Panc1 (cell line): ENCODE measurements around the gene EFR3B.

Experiments
- POLR2AphosphoS5 ChIP-seq: IDR thresholded peaks from 2 replicates; pipeline ENCODE4 v1.6.1; 2012; ENCODE audit warnings: mild to moderate bottlenecking, low read depth, low read length, moderate library complexity
- SIN3A ChIP-seq: IDR thresholded peaks from 2 replicates; pipeline ENCODE4 v1.6.1; 2012; ENCODE audit warnings: low read depth, mild to moderate bottlenecking, low read length, moderate library complexity, borderline replicate concordance; ENCODE audit not compliant: insufficient read depth
- TF ChIP-seq, protein P1 (sequence below): fragments of 450-650 bp; IDR thresholded peaks from 2 replicates; pipeline ENCODE4 v1.5.1; 2017; ENCODE audit warnings: mild to moderate bottlenecking

- no peak for TF ChIP-seq SIN3A
- TF ChIP-seq, protein P1, sequence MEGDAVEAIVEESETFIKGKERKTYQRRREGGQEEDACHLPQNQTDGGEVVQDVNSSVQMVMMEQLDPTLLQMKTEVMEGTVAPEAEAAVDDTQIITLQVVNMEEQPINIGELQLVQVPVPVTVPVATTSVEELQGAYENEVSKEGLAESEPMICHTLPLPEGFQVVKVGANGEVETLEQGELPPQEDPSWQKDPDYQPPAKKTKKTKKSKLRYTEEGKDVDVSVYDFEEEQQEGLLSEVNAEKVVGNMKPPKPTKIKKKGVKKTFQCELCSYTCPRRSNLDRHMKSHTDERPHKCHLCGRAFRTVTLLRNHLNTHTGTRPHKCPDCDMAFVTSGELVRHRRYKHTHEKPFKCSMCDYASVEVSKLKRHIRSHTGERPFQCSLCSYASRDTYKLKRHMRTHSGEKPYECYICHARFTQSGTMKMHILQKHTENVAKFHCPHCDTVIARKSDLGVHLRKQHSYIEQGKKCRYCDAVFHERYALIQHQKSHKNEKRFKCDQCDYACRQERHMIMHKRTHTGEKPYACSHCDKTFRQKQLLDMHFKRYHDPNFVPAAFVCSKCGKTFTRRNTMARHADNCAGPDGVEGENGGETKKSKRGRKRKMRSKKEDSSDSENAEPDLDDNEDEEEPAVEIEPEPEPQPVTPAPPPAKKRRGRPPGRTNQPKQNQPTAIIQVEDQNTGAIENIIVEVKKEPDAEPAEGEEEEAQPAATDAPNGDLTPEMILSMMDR: no peak
- no peak for TF ChIP-seq POLR2AphosphoS5
Measured at GRCh38 chr2:25041928-25042320, at the start of gene EFR3B.
